Measurements from ENCODE around the gene APOL1. TPM values are rescaled to one million over a fixed set of nuclear protein-coding genes. Genes with fewer than 3 reads are reported as not detected.
"Not testable (repeated sequence)": the region's sequence is repeated elsewhere in the genome, so short reads cannot be mapped to it uniquely, and the experiment has no call there.

The APOL1 gene
- total RNA-seq, 1 donor, result 21.6 TPM

- no peak for TF ChIP-seq CTCF (IDR thresholded peaks at IDR 0.05; ENCODE audit: insufficient read depth, low read depth, low read length)
- H3K4me3 ChIP-seq (ENCODE audit: low read depth, low read length), result no peak overlapping the region
- DNase-seq (ENCODE audit: low read depth), result no peak
These were observed 3.5 kb downstream of the APOL1 start for GRCh38 chr22:36256478-36256877.

- no peak for TF ChIP-seq CTCF (IDR thresholded peaks at IDR 0.05; ENCODE audit: insufficient read depth, low read depth, low read length)
- DNase-seq (ENCODE audit: low read depth), result no peak
- no peak overlapping the region for H3K4me3 ChIP-seq (ENCODE audit: low read depth, low read length)
These were observed 4.4 kb downstream of the APOL1 start for GRCh38 chr22:36257308-36257707.

- no peak overlapping the region for H3K4me3 ChIP-seq (ENCODE audit: low read depth, low read length)
- no peak for TF ChIP-seq CTCF (IDR thresholded peaks at IDR 0.05; ENCODE audit: insufficient read depth, low read depth, low read length)
- DNase-seq (ENCODE audit: low read depth), result no peak
These were observed 5.2 kb downstream of the APOL1 start for GRCh38 chr22:36257948-36258670.

- H3K4me3 ChIP-seq (ENCODE audit: low read depth, low read length), result no peak overlapping the region
- peak; percentile 77 for DNase-seq (ENCODE audit: low read depth)
- no peak for TF ChIP-seq CTCF (IDR thresholded peaks at IDR 0.05; ENCODE audit: insufficient read depth, low read depth, low read length)
These were observed 6.0 kb downstream of the APOL1 start for GRCh38 chr22:36258701-36259614.

GRCh38 chr22:36259615-36260300 lies 6.8 kb downstream of the APOL1 start:
- no peak overlapping the region for H3K4me3 ChIP-seq (ENCODE audit: low read depth, low read length)
- DNase-seq (ENCODE audit: low read depth), result no peak
- TF ChIP-seq CTCF (IDR thresholded peaks at IDR 0.05; ENCODE audit: insufficient read depth, low read depth, low read length), result no peak

- H3K4me3 ChIP-seq (ENCODE audit: low read depth, low read length); DNase-seq (ENCODE audit: low read depth): not testable (repeated sequence)
- peak; percentile 3 for TF ChIP-seq CTCF (IDR thresholded peaks at IDR 0.05; ENCODE audit: insufficient read depth, low read depth, low read length)
These were observed 8.7 kb downstream of the APOL1 start for GRCh38 chr22:36261675-36262074.

- not testable (repeated sequence) for H3K4me3 ChIP-seq (ENCODE audit: low read depth, low read length); DNase-seq (ENCODE audit: low read depth)
These were observed 9.4 kb downstream of the APOL1 start for GRCh38 chr22:36262307-36262706.

- H3K4me3 ChIP-seq (ENCODE audit: low read depth, low read length), result not testable (repeated sequence)
- DNase-seq (ENCODE audit: low read depth), result peak; percentile 69
These were observed 10.3 kb downstream of the APOL1 start for GRCh38 chr22:36263216-36263673.

GRCh38 chr22:36263886-36264664 lies 11.1 kb downstream of the APOL1 start:
- DNase-seq (ENCODE audit: low read depth); H3K4me3 ChIP-seq (ENCODE audit: low read depth, low read length): not testable (repeated sequence)

Data from fibroblast of villous mesenchyme (primary cell).